Suprapubic skin (tissue), 4 donors: ENCODE data around the gene RUNX1.

Experiments used
- POLR2A ChIP-seq, 2 donors: fragments of 450-650 bp; IDR thresholded peaks; one replicate each; pipeline ENCODE4 v1.6.1; 2017; ENCODE audit warnings: antibody characterized with exemption in 2 of 2, mild to moderate bottlenecking in 2 of 2, moderate library complexity in 2 of 2
- POLR2AphosphoS5 ChIP-seq, 3 donors: sonication (generic); formaldehyde crosslinking; IDR thresholded peaks; one replicate each; pipeline ENCODE4 v1.6.1; 2017; ENCODE audit warnings: antibody characterized with exemption in 3 of 3
- TF ChIP-seq, protein P1 (sequence below), 2 donors: fragments of 200-600 bp in 1 of 2; fragments of 450-650 bp in 1 of 2; sonication (generic) in 1 of 2; IDR thresholded peaks; one replicate each; pipeline ENCODE4 v1.5.1; 2016 to 2019; ENCODE audit warnings: antibody characterized with exemption in 2 of 2, mild to moderate bottlenecking in 1 of 2, moderate library complexity in 1 of 2

DNA sequence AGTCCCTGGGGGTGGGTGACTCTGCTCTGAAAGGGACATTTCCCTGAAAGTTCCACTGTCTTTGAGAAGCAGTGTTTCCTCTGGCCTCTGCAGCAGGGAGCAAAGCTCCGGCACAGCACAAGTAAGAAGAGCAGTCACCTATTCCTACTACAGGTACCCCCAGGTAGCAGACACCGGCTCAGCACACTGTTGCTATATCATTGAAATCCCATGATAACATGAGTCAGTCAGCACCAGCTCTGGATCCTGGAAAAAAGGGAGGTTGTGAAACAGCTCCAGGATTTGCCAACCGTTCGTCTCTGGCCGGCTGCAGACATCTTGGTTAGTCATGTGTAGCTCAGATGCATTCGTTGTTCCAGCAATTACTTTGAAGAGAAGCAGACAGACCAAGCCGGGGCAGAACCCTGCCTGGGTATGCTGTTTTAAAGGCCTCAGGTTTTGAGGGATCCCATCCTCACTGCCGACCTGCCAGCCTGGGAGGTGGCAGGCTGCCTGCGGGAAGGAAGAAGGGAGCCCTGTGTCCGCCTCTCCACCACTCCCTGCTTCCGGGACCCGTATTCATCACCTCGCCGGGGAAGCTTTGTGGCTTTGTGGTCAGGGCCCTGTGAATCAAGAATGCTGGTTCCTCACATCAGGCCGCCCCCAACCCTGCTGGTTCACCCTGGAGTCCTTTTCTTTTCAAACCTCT is 241.1 kb downstream of the RUNX1 start:
- TF ChIP-seq, protein P1, sequence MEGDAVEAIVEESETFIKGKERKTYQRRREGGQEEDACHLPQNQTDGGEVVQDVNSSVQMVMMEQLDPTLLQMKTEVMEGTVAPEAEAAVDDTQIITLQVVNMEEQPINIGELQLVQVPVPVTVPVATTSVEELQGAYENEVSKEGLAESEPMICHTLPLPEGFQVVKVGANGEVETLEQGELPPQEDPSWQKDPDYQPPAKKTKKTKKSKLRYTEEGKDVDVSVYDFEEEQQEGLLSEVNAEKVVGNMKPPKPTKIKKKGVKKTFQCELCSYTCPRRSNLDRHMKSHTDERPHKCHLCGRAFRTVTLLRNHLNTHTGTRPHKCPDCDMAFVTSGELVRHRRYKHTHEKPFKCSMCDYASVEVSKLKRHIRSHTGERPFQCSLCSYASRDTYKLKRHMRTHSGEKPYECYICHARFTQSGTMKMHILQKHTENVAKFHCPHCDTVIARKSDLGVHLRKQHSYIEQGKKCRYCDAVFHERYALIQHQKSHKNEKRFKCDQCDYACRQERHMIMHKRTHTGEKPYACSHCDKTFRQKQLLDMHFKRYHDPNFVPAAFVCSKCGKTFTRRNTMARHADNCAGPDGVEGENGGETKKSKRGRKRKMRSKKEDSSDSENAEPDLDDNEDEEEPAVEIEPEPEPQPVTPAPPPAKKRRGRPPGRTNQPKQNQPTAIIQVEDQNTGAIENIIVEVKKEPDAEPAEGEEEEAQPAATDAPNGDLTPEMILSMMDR (IDR thresholded peaks at IDR 0.05) = no peak
- TF ChIP-seq POLR2AphosphoS5 (IDR thresholded peaks at IDR 0.05) (peak; percentile 26 to 78 (median 45)), POLR2A (IDR thresholded peaks at IDR 0.05) (no peak)
